ENCODE measurements around the gene GIT1.

The GIT1 gene

GRCh38 chr17:29595107-29595942, 5.9 kb upstream of the GIT1 start:
- in situ Hi-C loops (cut with MboI; ENCODE audit: low sequenced_read_pairs), result no loop called here

GRCh38 chr17:29594519-29595090, 5.2 kb upstream of the GIT1 start:
- in situ Hi-C loops (cut with MboI; ENCODE audit: low sequenced_read_pairs), result no loop called here

- in situ Hi-C loops (cut with MboI; ENCODE audit: low sequenced_read_pairs), result no loop called here
These were observed 4.4 kb upstream of the GIT1 start for GRCh38 chr17:29593591-29594518.

GRCh38 chr17:29592850-29593551, 3.6 kb upstream of the GIT1 start, which contains the start of gene ANKRD13B:
ANKRD13B (plus strand) TSS chr17:29593132; CDS start chr17:29593622, 490 bp downstream.
- in situ Hi-C loops (cut with MboI; ENCODE audit: low sequenced_read_pairs), result no loop called here

- in situ Hi-C loops (cut with MboI; ENCODE audit: low sequenced_read_pairs), result no loop called here
These were observed 2.5 kb upstream of the GIT1 start for GRCh38 chr17:29591737-29592608.

- in situ Hi-C loops (cut with MboI; ENCODE audit: low sequenced_read_pairs), result no loop called here
These were observed 1.8 kb upstream of the GIT1 start for GRCh38 chr17:29591146-29591736.

GRCh38 chr17:29590411-29591145, 1.1 kb upstream of the GIT1 start:
- in situ Hi-C loops (cut with MboI; ENCODE audit: low sequenced_read_pairs), result no loop called here

- in situ Hi-C loops (cut with MboI; ENCODE audit: low sequenced_read_pairs), result no loop called here
These were observed 661 bp downstream of the GIT1 start for GRCh38 chr17:29588562-29589411.

GRCh38 chr17:29588017-29588561, 1.4 kb downstream of the GIT1 start:
- in situ Hi-C loops (cut with MboI; ENCODE audit: low sequenced_read_pairs), result no loop called here

GRCh38 chr17:29587591-29587990, 1.9 kb downstream of the GIT1 start:
- in situ Hi-C loops (cut with MboI; ENCODE audit: low sequenced_read_pairs), result no loop called here

GRCh38 chr17:29586676-29587469, 2.6 kb downstream of the GIT1 start:
- in situ Hi-C loops (cut with MboI; ENCODE audit: low sequenced_read_pairs), result no loop called here

GRCh38 chr17:29585080-29585751, 4.2 kb downstream of the GIT1 start:
- in situ Hi-C loops (cut with MboI; ENCODE audit: low sequenced_read_pairs), result no loop called here

- in situ Hi-C loops (cut with MboI; ENCODE audit: low sequenced_read_pairs), result no loop called here
These were observed 4.9 kb downstream of the GIT1 start for GRCh38 chr17:29584452-29585079.

GRCh38 chr17:29583324-29584248, 5.9 kb downstream of the GIT1 start:
- in situ Hi-C loops (cut with MboI; ENCODE audit: low sequenced_read_pairs), result no loop called here

GRCh38 chr17:29582772-29583171, 6.7 kb downstream of the GIT1 start:
- in situ Hi-C loops (cut with MboI; ENCODE audit: low sequenced_read_pairs), result no loop called here

Data from HL-60/S4 treated with retinoic acid at 250 ng/mL for 4 days and 3 days (cell line).